HUES64 (cell line): ENCODE measurements around the gene CCER1.
"Not testable (repeated sequence)": the region's sequence is repeated elsewhere in the genome, so short reads cannot be mapped to it uniquely, and the experiment has no call there.

Experiments
- H3K27ac ChIP-seq: 2 replicates; pipeline ENCODE4 v1.7.0; 2013; ENCODE audit warnings: low read depth, low read length, inconsistent platforms
- H3K27me3 ChIP-seq: 2 replicates; pipeline ENCODE4 v1.6.1; 2013; ENCODE audit warnings: mild to moderate bottlenecking, low read length; ENCODE audit not compliant: insufficient read depth
- H3K36me3 ChIP-seq: 2 replicates; pipeline ENCODE4 v1.6.1; 2013; ENCODE audit warnings: mild to moderate bottlenecking, low read length; ENCODE audit not compliant: insufficient read depth
- H3K4me1 ChIP-seq: 2 replicates; pipeline ENCODE4 v1.6.1; 2013; ENCODE audit warnings: mild to moderate bottlenecking, low read length, moderate library complexity; ENCODE audit not compliant: insufficient read depth
- H3K4me3 ChIP-seq: 2 replicates; pipeline ENCODE4 v1.5.1; 2013; ENCODE audit warnings: mild to moderate bottlenecking, low read length, moderate library complexity
- H3K9ac ChIP-seq: 2 replicates; pipeline ENCODE4 v1.6.1; 2013; ENCODE audit warnings: mild to moderate bottlenecking, low read depth, low read length
- H3K9me3 ChIP-seq: 2 replicates; pipeline ENCODE4 v1.6.1; 2013; ENCODE audit warnings: low read depth, low read length; ENCODE audit not compliant: insufficient read depth
- WGBS: fragments of 150-250, 120-280 bp; methylation state at CpG from one replicate; pipeline ENCODE4 v1.1.7; 2013; ENCODE audit warnings: missing lambda C conversion rate; 5-methylcytosine and 5-hydroxymethylcytosine counted together

CCER1 gene

DNA sequence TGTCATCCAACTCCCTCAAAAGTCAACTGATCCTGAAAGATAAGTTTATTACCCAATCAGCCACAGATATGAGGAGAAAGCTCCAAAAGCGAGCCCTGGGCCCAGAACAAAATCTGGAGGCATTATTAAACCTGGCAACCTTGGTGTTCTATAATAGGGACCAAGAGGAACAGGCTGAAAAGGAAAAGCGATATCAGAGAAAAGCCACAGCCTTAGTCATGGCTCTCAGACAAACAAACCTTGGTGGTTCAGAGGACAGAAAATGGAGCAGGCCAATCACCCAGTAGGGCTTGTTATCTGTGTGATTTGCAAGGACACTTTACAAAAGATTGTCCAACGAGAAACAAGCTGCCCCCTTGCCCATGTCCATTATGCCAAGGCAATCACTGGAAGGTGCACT lies 30.4 kb upstream of the CCER1 start:
- not testable (repeated sequence) for H3K9ac ChIP-seq, H3K4me3 ChIP-seq, H3K4me1 ChIP-seq, H3K9me3 ChIP-seq, H3K27ac ChIP-seq, H3K36me3 ChIP-seq
- H3K27me3 ChIP-seq = peaks cover 50% of the 10 kb centered on the region
- 95% methylated on average over 3 of the region's 3 CpGs for WGBS

DNA sequence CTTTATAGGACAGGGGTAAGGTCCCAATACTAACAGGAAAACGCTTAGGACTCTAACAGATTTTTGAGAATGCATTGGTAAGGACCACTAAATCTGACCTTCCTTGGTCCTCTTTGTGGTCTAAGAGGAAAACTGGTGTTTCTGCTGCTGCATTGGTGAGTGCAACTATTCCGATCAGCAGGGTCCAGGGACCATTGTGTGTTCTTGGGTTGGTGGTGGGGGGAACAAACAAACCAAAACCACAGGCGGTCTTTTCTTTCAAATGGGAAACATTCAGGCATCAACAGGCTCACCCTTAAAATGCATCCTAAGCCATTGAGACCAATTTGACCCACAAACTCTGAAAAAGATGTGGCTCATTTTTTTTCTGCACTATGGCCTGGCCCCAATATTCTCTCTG lies 29.1 kb upstream of the CCER1 start:
- peaks cover 4% of the 10 kb centered on the region; the same call in 1 of the 2 replicates for H3K4me1 ChIP-seq
- no peak overlapping the region for H3K9ac ChIP-seq
- peak overlapping the region; percentile 54; the same call in 1 of the 2 replicates for H3K27ac ChIP-seq
- H3K4me3 ChIP-seq = no peak overlapping the region
- WGBS = 18% methylated on average over 3 of the region's 3 CpGs
- H3K36me3 ChIP-seq = no peaks in the 10 kb centered on the region
- peaks cover 50% of the 10 kb centered on the region for H3K27me3 ChIP-seq
- H3K9me3 ChIP-seq = peaks cover 3% of the 10 kb centered on the region; the same call in 1 of the 2 replicates

- Histone ChIP-seq H3K27ac (no peak overlapping the region), H3K4me3 (no peak overlapping the region), H3K9me3 (peaks cover 3% of the 10 kb centered on the region; the same call in 1 of the 2 replicates), H3K9ac (no peak overlapping the region), H3K4me1 (peaks cover 4% of the 10 kb centered on the region; the same call in 1 of the 2 replicates), H3K27me3 (peaks cover 50% of the 10 kb centered on the region), H3K36me3 (no peaks in the 10 kb centered on the region)
- WGBS = 100% methylated on average over 1 of the region's 1 CpG
These were observed 27.2 kb upstream of the CCER1 start for GRCh38 chr12:90982170-90982569.

GRCh38 chr12:90979951-90980350 lies 25.0 kb upstream of the CCER1 start:
- H3K9me3 ChIP-seq = no peaks in the 10 kb centered on the region
- peaks cover 33% of the 10 kb centered on the region for H3K27me3 ChIP-seq
- WGBS = 95% methylated on average over 2 of the region's 3 CpGs
- H3K9ac ChIP-seq = no peak overlapping the region
- H3K4me1 ChIP-seq = peaks cover 4% of the 10 kb centered on the region; the same call in 1 of the 2 replicates
- H3K4me3 ChIP-seq = no peak overlapping the region
- no peaks in the 10 kb centered on the region for H3K36me3 ChIP-seq
- no peak overlapping the region for H3K27ac ChIP-seq

DNA sequence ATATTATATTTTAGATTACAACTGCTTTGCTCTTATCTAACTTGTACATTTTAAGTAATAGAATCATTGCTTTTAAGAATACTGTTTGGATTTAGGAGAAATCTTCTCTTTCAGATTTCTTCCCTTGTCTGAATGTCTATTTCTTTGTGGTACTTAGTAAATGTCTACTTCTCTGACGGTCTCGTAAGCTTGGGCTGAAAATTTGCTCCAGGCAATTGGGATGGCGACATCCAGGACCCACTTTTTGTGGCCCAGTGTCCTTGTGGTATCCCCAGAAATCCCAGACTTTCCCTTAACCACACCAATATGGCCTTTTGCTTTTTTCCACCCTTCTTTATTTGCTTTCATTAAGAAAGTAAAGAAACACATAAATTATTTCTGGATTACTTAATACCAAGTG lies 24.0 kb upstream of the CCER1 start:
- Histone ChIP-seq H3K27me3 (peaks cover 31% of the 10 kb centered on the region), H3K27ac (no peak overlapping the region), H3K4me1 (peaks cover 4% of the 10 kb centered on the region; the same call in 1 of the 2 replicates), H3K36me3 (no peaks in the 10 kb centered on the region), H3K9ac (no peak overlapping the region), H3K9me3 (no peaks in the 10 kb centered on the region), H3K4me3 (no peak overlapping the region)
- 93% methylated on average over 3 of the region's 3 CpGs for WGBS

DNA sequence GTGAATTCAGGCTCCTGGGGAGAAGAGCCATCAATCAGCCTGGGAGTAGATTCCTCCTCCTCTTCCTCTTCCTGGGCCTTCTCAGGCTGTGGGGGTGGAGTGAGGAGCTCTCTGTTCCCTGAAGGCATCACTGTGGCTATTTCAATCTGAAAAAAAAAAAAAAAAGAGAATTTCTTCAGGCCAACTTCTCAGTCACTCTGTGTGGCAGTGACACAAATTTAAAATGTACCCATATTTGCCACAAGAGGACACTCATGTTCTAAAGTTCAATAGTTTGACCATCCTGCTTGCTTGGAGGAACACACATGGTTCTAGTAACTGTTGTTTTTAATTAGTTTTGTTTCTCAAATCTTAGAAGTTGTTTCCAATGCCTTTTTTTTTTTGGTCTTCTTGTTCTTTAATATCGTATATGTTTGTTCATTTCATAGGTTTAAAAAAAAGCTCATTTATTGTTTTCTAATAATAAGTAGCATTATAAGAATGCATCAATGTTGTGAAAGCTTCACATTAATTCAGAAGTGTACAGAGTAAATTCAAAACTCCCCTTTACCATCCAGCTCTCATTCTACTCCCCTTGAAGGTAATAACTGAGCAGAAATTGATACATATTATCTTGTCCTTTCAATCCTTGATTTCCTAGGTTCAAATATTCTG lies 23.3 kb upstream of the CCER1 start:
- no peaks in the 10 kb centered on the region; the same call in 1 of the 2 replicates for H3K4me1 ChIP-seq
- no peak overlapping the region for H3K4me3 ChIP-seq
- H3K27ac ChIP-seq = no peak overlapping the region
- no CpG with 5 or more reads among the region's 1 CpG for WGBS
- H3K9ac ChIP-seq = no peak overlapping the region
- H3K9me3 ChIP-seq = no peaks in the 10 kb centered on the region
- peaks cover 24% of the 10 kb centered on the region for H3K27me3 ChIP-seq
- H3K36me3 ChIP-seq = no peaks in the 10 kb centered on the region

- Histone ChIP-seq H3K36me3 (no peaks in the 10 kb centered on the region), H3K27me3 (peaks cover 14% of the 10 kb centered on the region), H3K27ac (no peak overlapping the region), H3K4me3 (no peak overlapping the region), H3K4me1 (no peaks in the 10 kb centered on the region), H3K9ac (no peak overlapping the region), H3K9me3 (no peaks in the 10 kb centered on the region)
- 100% methylated on average over 1 of the region's 1 CpG for WGBS
These were observed 22.2 kb upstream of the CCER1 start for GRCh38 chr12:90977224-90977623.

DNA sequence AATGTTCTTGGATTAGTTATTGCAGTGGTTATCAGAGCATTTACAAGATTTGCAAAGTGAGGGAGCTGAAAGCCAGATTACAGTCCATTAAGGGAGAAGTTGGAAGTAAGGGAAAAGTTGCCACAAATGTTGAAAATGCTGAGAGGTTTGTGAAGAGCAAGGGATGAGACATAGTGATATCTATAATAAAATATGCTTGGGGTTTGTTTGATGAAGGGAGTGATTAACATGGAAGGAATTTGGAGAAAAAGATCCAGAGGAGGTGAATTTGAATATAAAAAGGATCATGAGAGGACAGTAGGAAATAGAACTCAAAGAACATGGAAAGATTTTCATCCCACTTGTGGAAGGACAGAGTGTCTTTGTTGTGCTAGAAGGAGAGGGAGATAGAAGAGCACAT lies 19.3 kb upstream of the CCER1 start:
- Histone ChIP-seq H3K36me3 (no peaks in the 10 kb centered on the region), H3K4me3 (no peak overlapping the region), H3K27ac (no peak overlapping the region), H3K27me3 (no peaks in the 10 kb centered on the region), H3K4me1 (no peaks in the 10 kb centered on the region), H3K9ac (no peak overlapping the region), H3K9me3 (no peaks in the 10 kb centered on the region)

DNA sequence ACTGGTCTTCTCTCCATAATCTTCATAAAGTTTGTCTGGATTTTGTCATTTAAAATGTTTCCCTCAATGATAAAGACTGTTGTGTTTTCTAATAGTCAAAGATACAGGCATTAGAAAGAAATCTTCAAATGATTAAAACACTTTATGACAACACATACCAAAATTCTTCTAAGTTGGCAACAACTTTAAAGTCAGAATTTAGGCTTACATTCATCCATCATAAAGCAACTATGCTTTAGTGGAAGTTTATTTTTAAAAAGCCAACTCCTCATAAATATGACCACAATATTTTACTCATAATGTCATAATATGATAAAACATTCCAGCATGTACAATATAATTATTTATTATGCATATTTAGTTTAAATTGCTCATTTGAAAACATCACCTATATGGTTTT lies 17.2 kb upstream of the CCER1 start:
- no peaks in the 10 kb centered on the region for H3K9me3 ChIP-seq
- no peak overlapping the region for H3K4me3 ChIP-seq
- no peaks in the 10 kb centered on the region for H3K4me1 ChIP-seq
- H3K36me3 ChIP-seq = no peaks in the 10 kb centered on the region
- H3K27ac ChIP-seq = no peak overlapping the region
- H3K9ac ChIP-seq = no peak overlapping the region
- no peaks in the 10 kb centered on the region for H3K27me3 ChIP-seq

DNA sequence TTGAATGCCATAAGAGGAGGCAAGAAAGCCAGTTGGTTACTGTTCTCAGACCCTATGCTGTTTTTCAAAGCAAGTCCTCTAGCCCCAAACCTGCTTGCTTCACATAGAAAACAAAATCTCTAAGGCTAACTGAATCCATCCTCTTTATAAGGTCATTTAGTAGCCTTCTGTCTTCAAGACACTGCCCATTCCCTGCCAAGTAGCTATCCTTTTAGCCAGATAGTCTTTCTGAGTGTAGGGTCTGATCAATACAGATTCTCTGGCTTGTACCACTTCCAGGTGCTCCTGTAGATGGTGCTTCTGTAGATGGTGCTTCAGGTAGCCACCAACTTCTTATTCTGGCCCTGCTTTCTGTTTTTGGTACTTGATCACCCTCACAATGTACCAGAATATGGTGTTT lies 15.9 kb upstream of the CCER1 start:
- Histone ChIP-seq H3K4me3 (no peak overlapping the region), H3K27me3 (no peaks in the 10 kb centered on the region), H3K9ac (no peak overlapping the region), H3K27ac (no peak overlapping the region), H3K4me1 (no peaks in the 10 kb centered on the region), H3K36me3 (no peaks in the 10 kb centered on the region), H3K9me3 (no peaks in the 10 kb centered on the region)

DNA sequence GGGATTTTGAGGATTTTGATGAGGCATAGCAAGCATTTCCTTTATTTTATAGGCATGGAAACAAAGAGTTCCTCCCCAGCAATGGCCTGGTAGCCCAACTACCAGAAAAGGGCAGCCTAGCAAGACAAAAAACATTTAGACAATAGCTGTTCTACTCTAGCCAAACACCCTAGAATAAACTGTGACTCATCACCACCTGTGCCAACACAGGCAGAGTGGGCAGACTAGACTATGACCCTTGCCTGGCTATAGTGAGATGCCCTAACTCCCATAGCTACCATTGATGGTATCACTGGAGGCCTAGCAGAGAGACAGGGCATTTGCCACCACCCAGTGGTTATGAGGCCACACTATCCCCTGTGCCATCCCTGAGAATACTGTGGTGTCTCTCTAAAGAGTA lies 15.5 kb upstream of the CCER1 start:
- no peaks in the 10 kb centered on the region for H3K36me3 ChIP-seq
- no peaks in the 10 kb centered on the region for H3K9me3 ChIP-seq
- H3K4me1 ChIP-seq = no peaks in the 10 kb centered on the region
- H3K4me3 ChIP-seq = no peak overlapping the region
- no peaks in the 10 kb centered on the region for H3K27me3 ChIP-seq
- H3K9ac ChIP-seq = no peak overlapping the region
- H3K27ac ChIP-seq = no peak overlapping the region

- H3K9ac ChIP-seq = no peak overlapping the region
- H3K36me3 ChIP-seq = no peaks in the 10 kb centered on the region
- H3K27me3 ChIP-seq = no peaks in the 10 kb centered on the region
- H3K27ac ChIP-seq = no peak overlapping the region
- no peaks in the 10 kb centered on the region for H3K4me1 ChIP-seq
- 98% methylated on average over 2 of the region's 2 CpGs for WGBS
- no peaks in the 10 kb centered on the region for H3K9me3 ChIP-seq
- no peak overlapping the region for H3K4me3 ChIP-seq
These were observed 14.9 kb upstream of the CCER1 start for GRCh38 chr12:90969851-90970250.
